Endothelial cell (in vitro differentiated cells): ENCODE data around the gene KIAA0753. TPM values are rescaled to one million over a fixed set of nuclear protein-coding genes. Genes with fewer than 3 reads are reported as not detected.

Experiments used
- DNase-seq: peaks from one replicate; pipeline ENCODE4 v3.0.0; 2021; ENCODE audit warnings: low spot score
- H3K27ac Mint-ChIP-seq: one replicate; pipeline ENCODE4 v1.8.0; 2021; ENCODE audit warnings: mixed read lengths, inconsistent platforms; ENCODE audit not compliant: unreplicated experiment
- H3K27me3 Mint-ChIP-seq: one replicate; pipeline ENCODE4 v1.8.0; 2021; ENCODE audit warnings: mild to moderate bottlenecking, moderate library complexity, mixed read lengths, inconsistent platforms; ENCODE audit not compliant: unreplicated experiment
- H3K36me3 Mint-ChIP-seq: one replicate; pipeline ENCODE4 v1.8.0; 2021; ENCODE audit warnings: mild to moderate bottlenecking, low read depth, mixed read lengths, inconsistent platforms; ENCODE audit not compliant: unreplicated experiment
- H3K4me1 Mint-ChIP-seq: one replicate; pipeline ENCODE4 v1.8.0; 2021; ENCODE audit warnings: mild to moderate bottlenecking, mixed read lengths, inconsistent platforms; ENCODE audit not compliant: unreplicated experiment
- H3K4me3 Mint-ChIP-seq: one replicate; pipeline ENCODE4 v1.8.0; 2021; ENCODE audit warnings: mild to moderate bottlenecking, mixed read lengths, inconsistent platforms; ENCODE audit not compliant: unreplicated experiment
- H3K9me3 Mint-ChIP-seq: one replicate; pipeline ENCODE4 v1.8.0; 2021; ENCODE audit warnings: mixed read lengths, inconsistent platforms; ENCODE audit not compliant: unreplicated experiment
- CTCF ChIP-seq: fragments of 200-600 bp; sonication (generic); IDR thresholded peaks from one replicate; pipeline ENCODE4 v1.5.0; 2021; ENCODE audit warnings: antibody characterized with exemption; ENCODE audit not compliant: unreplicated experiment
- total RNA-seq: library from RNA; stranded (reverse); fragmentation: NEBNext Ultra II Directional; extraction: Animal tissue kit (Norgen Biotek cat#: 25700); gene quantifications from one replicate; pipeline ENCODE4 v1.2.1, GENCODE V29; 2021; ENCODE audit not compliant: unreplicated experiment

The KIAA0753 gene
- total RNA-seq, 1 donor from 2014 or later, result 22.6 TPM

- no peak overlapping the region for H3K4me3 Mint-ChIP-seq
- no peak for DNase-seq
Measured at GRCh38 chr17:6567528-6568183, 72.9 kb downstream of the KIAA0753 start.

GRCh38 chr17:6561446-6561845 lies 79.1 kb downstream of the KIAA0753 start:
- Mint-ChIP-seq H3K27ac (no peak overlapping the region), H3K27me3 (peaks cover 23% of the 10 kb centered on the region), H3K9me3 (no peaks in the 10 kb centered on the region), H3K4me1 (no peaks in the 10 kb centered on the region), H3K4me3 (no peak overlapping the region), H3K36me3 (peaks cover 4% of the 10 kb centered on the region)
- DNase-seq, result no peak
- no peak for TF ChIP-seq CTCF

More at GRCh38 chr17:6567528-6568183, 72.9 kb downstream of the KIAA0753 start:
- Mint-ChIP-seq H3K9me3 (no peaks in the 10 kb centered on the region), H3K4me1 (peaks cover 12% of the 10 kb centered on the region), H3K36me3 (no peaks in the 10 kb centered on the region), H3K27ac (no peak overlapping the region), H3K27me3 (peaks cover 4% of the 10 kb centered on the region)
- no peak for TF ChIP-seq CTCF

GRCh38 chr17:6560496-6560895 lies 80.0 kb downstream of the KIAA0753 start:
- no peak for TF ChIP-seq CTCF
- H3K4me3 Mint-ChIP-seq, result peak overlapping the region; percentile 50
- no peaks in the 10 kb centered on the region for H3K4me1 Mint-ChIP-seq
- DNase-seq, result no peak
- H3K27ac Mint-ChIP-seq, result peak overlapping the region; percentile 8
- peaks cover 23% of the 10 kb centered on the region for H3K27me3 Mint-ChIP-seq
- H3K9me3 Mint-ChIP-seq, result no peaks in the 10 kb centered on the region
- peaks cover 4% of the 10 kb centered on the region for H3K36me3 Mint-ChIP-seq

- Mint-ChIP-seq H3K36me3 (peaks cover 4% of the 10 kb centered on the region), H3K4me3 (peak overlapping the region; percentile 50), H3K27ac (no peak overlapping the region), H3K4me1 (no peaks in the 10 kb centered on the region), H3K9me3 (no peaks in the 10 kb centered on the region), H3K27me3 (peaks cover 28% of the 10 kb centered on the region)
- DNase-seq, result no peak
- no peak for TF ChIP-seq CTCF
Measured at GRCh38 chr17:6559753-6560215, 80.7 kb downstream of the KIAA0753 start.

- peaks cover 4% of the 10 kb centered on the region for H3K36me3 Mint-ChIP-seq
- H3K4me1 Mint-ChIP-seq, result no peaks in the 10 kb centered on the region
- H3K27ac Mint-ChIP-seq, result no peak overlapping the region
- TF ChIP-seq CTCF, result no peak
- H3K9me3 Mint-ChIP-seq, result no peaks in the 10 kb centered on the region
- H3K4me3 Mint-ChIP-seq, result no peak overlapping the region
- no peak for DNase-seq
- H3K27me3 Mint-ChIP-seq, result peaks cover 33% of the 10 kb centered on the region
Measured at GRCh38 chr17:6558932-6559752, 81.4 kb downstream of the KIAA0753 start.
